Motor neuron (in vitro differentiated cells): ENCODE results near the gene HHIP. TPM values are rescaled to one million over a fixed set of nuclear protein-coding genes. Genes with fewer than 3 reads are reported as not detected.

Experiments used
- ATAC-seq, 8 experiments: fragments of 200-7000 bp; cut with Tn5 transposase; replicated peaks in 6 of 8; 2 replicates each; pipeline ENCODE4 v1.8.0; 2021; ENCODE audit warnings: mild to moderate bottlenecking in 8 of 8, moderate library complexity in 8 of 8
- H3K27ac ChIP-seq, 2 donors: fragments of 250-450 bp; sonication (Bioruptor Pico); 2 replicates each; pipeline ENCODE4 v1.9.0; 2021; ENCODE audit warnings: antibody characterized with exemption in 2 of 2, mild to moderate bottlenecking in 2 of 2, moderate library complexity in 1 of 2
- H3K4me1 ChIP-seq, 2 donors: fragments of 250-450 bp; sonication (Bioruptor Pico); replicated peaks in 1 of 2; 2 replicates each; pipeline ENCODE4 v1.6.1; 2021; ENCODE audit warnings: antibody characterized with exemption in 2 of 2, mild to moderate bottlenecking in 2 of 2, moderate library complexity in 1 of 2
- H3K4me3 ChIP-seq, 5 donors: fragments of 250-450 bp; sonication (Bioruptor Pico); 2 replicates each; pipeline ENCODE4 v1.9.0; 2021; ENCODE audit warnings: antibody characterized with exemption in 5 of 5, mild to moderate bottlenecking in 5 of 5, moderate library complexity in 4 of 5
- WGBS, 10 experiments: fragments of 450-650 bp; shearing (Covaris generic); methylation state at CpG; one replicate each; pipeline ENCODE4 v1.0.0; 2022; 5-methylcytosine and 5-hydroxymethylcytosine counted together
- in situ Hi-C, 9 experiments: fragments of 400-800 bp; cut with MboI; loops; one replicate each; pipeline ENCODE4 v1.15.0; 2021; ENCODE audit warnings: low sequenced_read_pairs in 9 of 9, low pct_unique_long_range_greater_than_20kb in 2 of 9; ENCODE audit not compliant: unreplicated experiment in 9 of 9
- total RNA-seq, 8 experiments: library from RNA; unstranded; fragments of 300-600 nt; gene quantifications; 2 replicates each; pipeline versions ENCODE4 v1.2.3 to v1.2.4, GENCODE V29; 2022

The HHIP gene
- total RNA-seq, 8 experiments from 2014 or later = 0.25 to 7.8 (median 3.7) TPM

GRCh38 chr4:144695721-144696120 is 49.8 kb downstream of the HHIP start:
- in situ Hi-C loops = no loop called here
- WGBS, 10 experiments = 17 to 100% (median 95%) methylated on average over 1 to 3 of the region's 3 CpGs; no CpG with 5 or more reads in 1 of the 10 experiments
- H3K27ac ChIP-seq = no peak overlapping the region
- no peak overlapping the region for H3K4me3 ChIP-seq
- no peak for ATAC-seq
- H3K4me1 ChIP-seq = no peaks in the 10 kb centered on the region

GRCh38 chr4:144696376-144696775 is 50.4 kb downstream of the HHIP start:
- Histone ChIP-seq H3K4me3 (no peak overlapping the region), H3K27ac (no peak overlapping the region), H3K4me1 (no peaks in the 10 kb centered on the region)
- ATAC-seq = no peak
- in situ Hi-C loops = no loop called here

GRCh38 chr4:144699565-144699964 is 53.6 kb downstream of the HHIP start:
- H3K4me1 ChIP-seq = no peaks in the 10 kb centered on the region
- WGBS, 10 experiments = 38 to 100% (median 100%) methylated on average over 1 to 2 of the region's 2 CpGs; no CpG with 5 or more reads in 1 of the 10 experiments
- H3K27ac ChIP-seq = no peak overlapping the region
- no peak overlapping the region for H3K4me3 ChIP-seq
- no peak for ATAC-seq
- in situ Hi-C loops = no loop called here

GRCh38 chr4:144701683-144702233 is 55.8 kb downstream of the HHIP start:
- H3K4me1 ChIP-seq = no peaks in the 10 kb centered on the region
- in situ Hi-C loops = no loop called here
- no peak overlapping the region for H3K4me3 ChIP-seq
- no peak for ATAC-seq
- no peak overlapping the region for H3K27ac ChIP-seq

DNA sequence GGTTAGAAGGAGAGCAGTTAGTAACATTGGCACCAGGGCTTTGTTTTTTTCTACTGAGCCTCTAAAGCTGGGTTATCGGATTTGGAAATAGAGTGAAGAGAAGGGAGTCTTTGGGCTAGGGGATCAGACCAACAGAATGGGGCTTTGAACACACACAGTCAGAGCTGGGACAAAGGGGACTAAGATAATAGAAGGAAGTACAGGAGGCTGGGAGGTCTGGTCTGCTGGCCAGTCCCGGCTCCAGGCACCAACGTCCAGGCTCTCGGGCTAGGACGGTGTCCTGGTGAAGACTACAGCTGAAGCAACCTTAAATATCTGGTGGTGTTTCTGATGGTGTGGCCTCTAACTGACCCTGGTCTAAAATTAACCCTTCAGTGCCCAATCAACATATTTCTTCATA is 57.5 kb downstream of the HHIP start:
- Histone ChIP-seq H3K4me1 (no peaks in the 10 kb centered on the region), H3K27ac (no peak overlapping the region), H3K4me3 (no peak overlapping the region)
- no peak for ATAC-seq
- 60 to 100% (median 89%) methylated on average over 1 to 5 of the region's 5 CpGs; no CpG with 5 or more reads in 4 of the 10 experiments for WGBS, 10 experiments
- in situ Hi-C loops = no loop called here

GRCh38 chr4:144705601-144706590 is 59.9 kb downstream of the HHIP start:
- in situ Hi-C loops = no loop called here
- H3K4me3 ChIP-seq = no peak overlapping the region
- ATAC-seq = peak in 1 of 8 experiments; percentile 43
- no peak overlapping the region for H3K27ac ChIP-seq
- 6 to 90% (median 23%) methylated on average over 1 to 5 of the region's 6 CpGs for WGBS, 10 experiments
- no peaks in the 10 kb centered on the region for H3K4me1 ChIP-seq

GRCh38 chr4:144709159-144709558 is 63.2 kb downstream of the HHIP start:
- Histone ChIP-seq H3K27ac (no peak overlapping the region), H3K4me3 (no peak overlapping the region), H3K4me1 (no peaks in the 10 kb centered on the region)
- in situ Hi-C loops = no loop called here
- WGBS, 10 experiments = 0 to 100% (median 62%) methylated on average over 1 to 2 of the region's 2 CpGs; no CpG with 5 or more reads in 6 of the 10 experiments
- ATAC-seq = no peak

GRCh38 chr4:144709793-144710525 is 64.0 kb downstream of the HHIP start:
- 55 to 100% (median 84%) methylated on average over 1 to 5 of the region's 5 CpGs; no CpG with 5 or more reads in 1 of the 10 experiments for WGBS, 10 experiments
- H3K4me1 ChIP-seq = no peaks in the 10 kb centered on the region
- ATAC-seq = no peak
- in situ Hi-C loops = no loop called here
- no peak overlapping the region for H3K27ac ChIP-seq
- H3K4me3 ChIP-seq = no peak overlapping the region

DNA sequence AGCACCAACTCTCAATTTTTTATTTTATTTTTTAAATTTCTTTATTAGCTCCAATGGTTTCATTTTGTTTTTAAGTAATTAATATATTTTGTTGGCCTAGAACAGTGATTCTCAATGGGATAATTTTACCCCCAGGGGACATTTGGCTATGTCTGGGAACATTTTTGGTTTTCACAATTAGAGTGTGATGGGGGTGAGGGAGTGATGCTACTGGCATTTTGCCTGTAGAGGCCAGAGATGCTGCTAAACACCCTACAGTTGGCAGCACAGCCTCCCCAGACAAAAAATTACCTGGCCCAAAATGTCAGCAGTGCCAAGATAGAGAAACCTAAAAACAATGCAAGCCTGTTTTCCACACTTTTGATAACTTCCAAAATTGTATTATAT is 64.6 kb downstream of the HHIP start:
- in situ Hi-C loops = no loop called here
- Histone ChIP-seq H3K4me3 (no peak overlapping the region), H3K4me1 (no peaks in the 10 kb centered on the region), H3K27ac (no peak overlapping the region)
- no peak for ATAC-seq

DNA sequence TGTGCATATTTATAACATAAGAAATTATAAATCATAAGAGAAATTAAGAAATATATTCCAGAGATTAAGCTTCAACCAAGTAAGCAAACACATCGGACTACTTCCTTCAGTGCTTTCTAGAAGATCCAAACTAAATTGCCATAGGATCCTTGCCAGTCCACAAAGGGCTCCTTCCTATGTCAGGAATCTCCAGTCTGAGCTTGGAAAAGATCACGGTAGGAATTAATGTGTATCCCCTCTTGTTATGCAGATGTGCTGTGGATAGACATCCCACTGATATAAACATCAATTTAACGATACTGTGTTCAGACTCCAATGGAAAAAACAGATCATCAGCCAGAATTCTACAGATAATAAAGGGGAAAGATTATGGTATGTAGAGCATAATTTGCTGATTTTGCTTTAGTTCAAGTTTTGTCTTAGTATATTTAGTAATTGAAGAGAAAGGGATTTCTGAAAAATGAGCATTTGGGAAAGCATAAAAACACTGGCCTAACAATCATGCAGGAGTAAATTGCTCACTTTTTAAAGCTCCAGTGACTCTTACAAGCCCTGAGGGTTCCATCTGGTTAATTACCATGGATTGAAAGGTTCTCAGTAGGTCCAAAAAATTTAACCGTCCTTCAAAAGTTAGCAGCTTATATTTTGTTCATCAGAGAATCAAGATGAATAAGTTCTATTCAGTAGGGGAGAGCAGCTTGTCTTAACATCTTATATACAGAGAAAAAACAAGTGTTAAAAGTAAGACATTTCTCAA is 65.9 kb downstream of the HHIP start:
- no peak overlapping the region for H3K27ac ChIP-seq
- in situ Hi-C loops = no loop called here
- WGBS, 10 experiments = 46 to 100% (median 76%) methylated on average over 1 to 4 of the region's 4 CpGs; no CpG with 5 or more reads in 1 of the 10 experiments

GRCh38 chr4:144712775-144713174 is 66.8 kb downstream of the HHIP start:
- WGBS, 10 experiments = 11 to 100% (median 83%) methylated on average over 1 to 3 of the region's 3 CpGs
- H3K4me3 ChIP-seq = no peak overlapping the region
- no peaks in the 10 kb centered on the region for H3K4me1 ChIP-seq
- no peak for ATAC-seq
- H3K27ac ChIP-seq = no peak overlapping the region
- in situ Hi-C loops = no loop called here

More for the DNA sequence above, 65.9 kb downstream of the HHIP start:
- ATAC-seq = no peak
- Histone ChIP-seq H3K4me1 (no peaks in the 10 kb centered on the region), H3K4me3 (no peak overlapping the region)

- no peak overlapping the region for H3K4me3 ChIP-seq
- no peak for ATAC-seq
- no peak overlapping the region for H3K27ac ChIP-seq
- no peaks in the 10 kb centered on the region for H3K4me1 ChIP-seq
- WGBS, 10 experiments = 80 to 100% (median 100%) methylated on average over 1 to 3 of the region's 3 CpGs; no CpG with 5 or more reads in 1 of the 10 experiments
- in situ Hi-C loops = no loop called here
These were observed 68.2 kb downstream of the HHIP start for GRCh38 chr4:144714166-144714565.

DNA sequence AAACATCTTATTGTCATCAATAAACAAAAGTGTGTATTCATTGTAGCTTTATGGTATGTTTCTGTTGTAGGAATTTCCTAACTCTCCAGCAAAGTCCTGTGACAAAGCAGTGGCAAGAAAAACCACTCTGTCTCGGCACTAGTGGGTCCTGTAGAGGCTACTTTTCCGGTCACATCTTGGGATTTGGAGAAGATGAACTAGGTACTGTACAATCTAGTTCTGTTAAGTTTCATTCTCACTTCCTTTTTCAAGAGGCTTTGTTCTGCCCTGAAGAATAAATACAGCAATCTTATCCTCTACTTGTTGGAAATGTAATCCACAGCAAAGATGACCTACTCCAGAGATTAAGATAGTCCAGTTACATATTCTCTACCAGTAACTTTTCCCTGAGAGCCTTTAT is 69.3 kb downstream of the HHIP start:
- Histone ChIP-seq H3K4me3 (no peak overlapping the region), H3K27ac (no peak overlapping the region), H3K4me1 (no peaks in the 10 kb centered on the region)
- WGBS, 10 experiments = 87 to 100% (median 100%) methylated on average over 1 to 2 of the region's 2 CpGs; no CpG with 5 or more reads in 4 of the 10 experiments
- ATAC-seq = no peak
- in situ Hi-C loops = no loop called here
